Effector CD4-positive, alpha-beta T cell (primary cell): ENCODE data around the gene RPL18.
A peak's percentile ranks its signal among the peaks of the same experiment; 100 is the strongest.
"Not testable (repeated sequence)": the region's sequence is repeated elsewhere in the genome, so short reads cannot be mapped to it uniquely, and the experiment has no call there.

Experiments
- DNase-seq: peaks from one replicate; pipeline ENCODE4 v3.0.0-alpha.2; 2020
- total RNA-seq: gene quantifications from one replicate; lab custom pipeline; 2026; lab: John Stamatoyannopoulos, UW

RPL18 gene
- total RNA-seq = 567 reads per million, percentile 98 among the genes with 10 or more reads in this experiment

DNA sequence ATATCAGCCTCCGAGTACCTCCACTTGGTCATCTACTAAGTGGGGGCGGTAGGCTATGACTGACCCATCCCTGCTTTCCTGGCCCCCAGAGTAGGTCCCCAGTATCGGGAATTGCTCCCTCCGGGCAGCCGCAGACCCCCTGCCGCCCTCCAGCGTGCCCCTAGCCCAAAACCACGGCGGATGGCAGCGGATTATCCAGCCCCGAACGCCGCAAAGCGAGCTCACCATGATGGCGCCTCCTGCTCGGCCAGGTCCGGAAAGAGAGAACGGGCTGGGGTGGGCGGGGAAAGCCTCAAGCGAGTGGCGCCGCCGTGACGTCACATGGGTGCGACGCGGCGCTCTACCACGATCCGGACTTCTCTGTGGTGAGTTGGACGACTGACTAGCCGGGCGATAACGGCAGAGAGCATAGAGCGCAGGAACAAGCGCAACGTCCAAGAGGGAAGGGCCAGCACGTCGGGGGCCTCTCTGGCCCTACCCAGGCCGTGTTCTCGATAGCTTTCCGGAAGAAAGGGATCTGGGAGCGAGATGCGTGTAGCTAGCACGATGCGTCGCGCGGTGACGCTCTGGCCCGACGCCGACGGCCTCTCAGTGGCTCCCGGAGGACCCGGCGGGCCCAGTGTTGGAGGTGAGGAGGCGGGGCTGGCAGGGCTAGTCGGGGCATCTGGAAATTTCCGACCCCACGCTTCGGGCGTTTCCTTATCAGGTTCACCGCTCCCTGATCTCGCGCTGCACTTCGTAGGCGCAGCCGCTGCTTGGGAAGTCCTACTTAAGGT is at the start of gene RPL18, which contains the start of gene SPHK2:
TSS of gene RPL18 (minus strand) at position 263 of the 776 bp plus-strand sequence. CDS start at position 228, 35 bp downstream.
TSS of gene SPHK2 (plus strand) at position 591 of the 776 bp plus-strand sequence. CDS start 1,009 bp downstream, outside the sequence.
- peak; percentile 91 for DNase-seq

DNA sequence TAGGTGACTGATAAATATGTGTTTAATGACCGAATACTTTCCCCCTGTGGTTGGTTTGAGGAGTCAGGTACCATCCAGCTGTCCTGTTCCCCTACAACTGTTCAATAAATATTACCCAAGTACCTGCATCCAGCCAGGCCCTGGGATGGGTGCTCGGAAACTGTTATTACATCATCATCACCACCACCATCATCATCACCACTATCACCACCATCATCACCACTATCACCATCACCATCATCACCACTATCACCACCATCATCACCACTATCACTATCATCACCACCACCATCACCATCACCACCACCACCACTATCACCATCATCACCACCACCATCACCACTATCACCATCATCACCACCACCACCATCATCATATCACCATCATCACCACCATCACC is 49.8 kb upstream of the RPL18 start:
- DNase-seq = no peak

DNA sequence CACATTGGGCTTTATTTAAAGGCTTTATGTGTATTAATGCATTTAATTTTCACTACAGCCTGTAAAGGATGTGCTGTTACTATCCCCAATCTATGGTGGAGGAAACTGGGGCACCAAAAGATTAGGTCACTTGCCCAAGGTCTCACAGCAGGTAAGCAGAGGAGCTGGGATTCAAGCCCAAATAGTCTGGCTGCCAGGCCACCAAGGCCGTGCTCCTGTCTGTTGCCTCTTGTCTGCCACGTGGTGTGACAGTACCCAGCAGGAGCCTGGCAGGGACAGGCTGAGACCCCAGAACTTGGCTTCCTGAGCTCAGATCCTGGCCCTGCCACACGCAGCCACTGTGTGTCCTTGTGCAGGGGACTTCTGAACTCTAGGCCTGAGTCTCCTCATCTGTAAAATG is 49.4 kb upstream of the RPL18 start:
- no peak for DNase-seq

DNA sequence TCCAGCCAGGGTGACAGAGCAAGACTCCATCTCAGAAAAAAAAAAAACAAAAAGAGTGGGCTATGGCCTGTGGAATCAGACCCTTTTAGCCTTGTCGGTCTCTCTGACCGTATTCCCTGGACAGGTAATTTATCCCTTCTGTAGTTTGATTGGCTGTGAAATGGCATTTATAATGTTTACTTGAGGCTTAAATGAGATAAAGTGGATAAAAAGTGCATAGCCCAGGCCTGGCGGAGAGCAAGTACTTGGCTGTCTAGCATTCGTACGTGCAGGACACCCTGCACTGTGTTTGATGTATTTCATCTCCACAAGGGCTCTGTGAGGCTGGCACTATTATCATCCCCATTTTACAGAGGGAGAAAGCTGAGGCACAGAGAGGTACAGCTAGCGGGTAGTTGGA is 46.8 kb upstream of the RPL18 start:
- no peak for DNase-seq

DNA sequence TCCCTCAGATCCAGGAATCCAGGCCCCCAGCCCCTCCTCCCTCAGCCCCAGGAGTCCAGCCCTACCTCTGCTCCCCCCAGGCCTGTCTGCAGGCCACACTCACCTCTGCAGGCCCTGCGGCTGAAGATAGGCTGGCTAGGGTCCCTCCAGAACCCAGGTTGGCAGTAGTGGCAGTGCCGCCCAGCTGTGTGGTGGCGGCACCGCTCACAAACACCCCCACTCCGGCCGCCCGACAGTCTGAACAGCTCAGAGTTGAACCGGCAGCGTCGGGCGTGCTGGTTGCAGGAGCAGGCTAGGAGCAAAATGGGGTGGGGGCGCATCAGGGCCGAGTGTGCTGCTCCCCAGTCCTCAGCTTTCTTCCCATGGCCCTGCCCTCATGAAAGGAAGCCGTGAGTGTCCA is 45.5 kb upstream of the RPL18 start:
- DNase-seq = no peak

DNA sequence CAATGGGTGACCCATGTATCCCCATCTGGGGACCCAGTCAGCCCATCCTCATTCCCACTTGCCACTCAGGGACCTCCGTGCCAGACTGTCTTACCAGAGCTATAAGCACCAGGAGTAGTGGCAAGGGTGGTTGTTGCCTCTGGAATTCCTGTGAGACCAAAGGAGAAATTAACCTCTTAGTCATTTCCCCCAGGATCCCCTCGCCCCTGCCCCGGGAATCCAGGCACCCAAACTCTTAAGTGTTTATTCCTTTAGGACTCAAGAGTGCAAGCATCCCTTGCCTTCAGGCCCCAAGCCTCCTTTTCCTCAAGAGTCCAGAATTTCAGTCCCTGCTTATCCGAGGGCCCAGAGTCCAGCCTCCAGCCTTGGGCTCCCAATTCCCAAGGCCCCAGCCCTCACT is 44.7 kb upstream of the RPL18 start:
- no peak for DNase-seq

DNA sequence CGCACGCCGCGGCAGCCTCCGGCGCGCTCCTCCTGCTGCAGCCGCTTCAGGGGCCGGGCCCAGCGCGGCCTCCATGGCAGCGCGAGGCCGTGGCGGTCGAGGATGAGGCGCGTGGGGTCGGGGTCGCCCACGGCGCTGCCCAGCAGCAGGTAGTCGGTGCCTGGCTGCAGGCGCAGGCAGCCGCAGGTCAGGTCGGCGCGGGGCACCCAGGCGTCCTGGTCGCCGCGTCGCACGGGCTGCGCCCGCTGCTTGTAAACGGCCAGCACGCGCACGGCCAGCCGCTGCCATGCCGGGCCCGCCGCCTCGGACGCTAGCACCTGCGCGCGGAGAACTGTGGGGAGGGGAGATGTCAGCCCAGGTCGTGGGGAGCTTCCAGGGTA is 42.7 kb upstream of the RPL18 start:
- no peak for DNase-seq

DNA sequence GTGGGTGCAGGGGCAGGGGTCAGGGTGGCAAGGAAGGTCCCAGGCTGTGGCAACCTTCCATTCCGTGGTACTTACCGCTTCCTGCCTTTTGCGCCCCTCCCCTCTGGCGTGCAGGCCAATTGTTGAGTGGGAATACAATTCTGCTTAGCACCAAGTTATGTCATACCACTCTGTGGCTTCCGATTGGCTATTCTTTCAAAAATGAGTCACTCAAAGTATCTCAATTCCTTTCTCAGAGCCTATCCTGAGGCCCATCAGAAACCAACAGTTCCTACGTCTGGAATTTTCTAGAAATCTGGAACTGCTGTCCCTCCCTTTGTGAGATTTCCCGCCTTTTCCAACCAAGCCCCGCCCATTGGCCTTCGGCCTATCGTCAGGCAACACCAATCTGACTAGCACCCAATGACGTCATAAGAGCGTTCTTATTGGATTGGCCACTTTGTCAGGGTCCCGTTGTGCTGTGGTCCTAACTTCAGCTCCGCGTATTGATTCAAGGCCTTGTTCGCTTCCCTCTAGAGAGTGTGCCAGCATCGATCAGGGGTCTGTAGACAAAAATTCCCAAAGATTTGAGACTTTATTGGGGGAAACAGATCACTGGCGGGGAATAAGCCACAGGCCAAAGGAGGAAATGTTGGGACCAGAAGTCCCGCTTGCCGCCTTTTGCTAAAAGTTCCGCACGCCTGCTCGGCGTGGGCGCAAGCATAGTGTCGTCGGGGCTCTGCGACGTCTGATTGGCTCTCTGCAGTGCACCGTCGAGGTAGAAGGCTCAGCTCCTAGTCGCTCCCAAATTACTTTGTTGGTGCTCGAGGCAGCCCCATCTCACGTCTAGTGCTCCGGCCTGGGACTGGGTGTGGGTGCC is 42.1 kb upstream of the RPL18 start:
- peak; percentile 66 for DNase-seq

DNA sequence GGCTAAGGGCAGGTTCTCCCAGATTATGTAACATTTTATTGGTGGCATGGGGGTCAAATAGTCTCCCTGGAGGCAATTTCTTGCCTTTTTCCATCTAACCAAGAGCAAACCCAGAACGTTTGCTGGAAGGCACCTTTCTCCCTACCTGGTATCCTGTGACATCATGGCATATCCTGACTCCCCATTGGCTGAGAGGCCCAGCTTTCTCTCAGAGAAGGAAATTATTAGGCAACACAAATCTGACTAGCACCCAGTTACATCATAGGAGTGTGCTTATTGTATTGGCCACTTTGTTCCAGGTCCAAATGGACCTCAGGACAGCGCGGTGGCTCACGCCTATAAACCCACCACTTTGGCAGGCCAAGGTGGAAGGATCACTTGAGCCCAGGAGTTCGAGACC is 40.8 kb upstream of the RPL18 start:
- no peak for DNase-seq

DNA sequence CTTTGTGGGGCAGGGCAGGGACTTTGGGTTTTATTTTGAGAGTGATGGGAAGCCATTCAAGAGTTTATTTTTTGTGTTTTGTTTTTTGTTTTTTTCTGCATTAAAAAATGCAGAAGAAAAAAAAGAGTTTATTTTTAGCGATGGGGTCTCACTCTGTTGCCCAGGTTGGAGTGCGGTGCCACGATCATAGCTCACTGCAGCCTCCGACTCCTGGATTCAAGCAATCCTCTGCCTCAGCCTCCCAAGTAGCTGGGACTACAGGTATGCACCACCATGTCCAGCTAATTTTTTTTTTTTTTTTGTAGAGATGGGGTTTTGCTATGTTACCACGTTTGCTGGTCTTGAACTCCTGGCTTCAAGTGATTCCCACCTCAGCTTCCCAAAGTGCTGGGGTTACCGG is 39.5 kb upstream of the RPL18 start:
- DNase-seq = no peak

DNA sequence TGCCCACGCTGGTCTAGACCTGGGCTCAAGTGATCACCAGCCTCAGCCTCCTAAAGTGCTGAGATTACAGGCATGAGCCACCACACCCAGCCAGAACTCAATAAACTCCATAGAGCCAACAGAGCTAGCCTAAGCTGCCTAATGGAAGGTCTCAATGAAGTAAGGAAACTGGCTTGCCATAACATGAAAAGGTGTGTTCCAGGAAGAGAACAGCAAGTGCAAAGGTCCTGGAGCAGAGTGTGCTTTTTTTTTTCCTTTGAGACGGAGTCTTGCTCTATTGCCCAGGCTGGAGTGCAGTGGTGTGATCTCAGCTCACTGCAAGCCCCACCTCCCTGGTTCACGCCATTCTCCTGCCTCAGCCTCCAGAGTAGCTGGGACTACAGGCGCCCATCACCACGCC is 38.9 kb upstream of the RPL18 start:
- not testable (repeated sequence) for DNase-seq

DNA sequence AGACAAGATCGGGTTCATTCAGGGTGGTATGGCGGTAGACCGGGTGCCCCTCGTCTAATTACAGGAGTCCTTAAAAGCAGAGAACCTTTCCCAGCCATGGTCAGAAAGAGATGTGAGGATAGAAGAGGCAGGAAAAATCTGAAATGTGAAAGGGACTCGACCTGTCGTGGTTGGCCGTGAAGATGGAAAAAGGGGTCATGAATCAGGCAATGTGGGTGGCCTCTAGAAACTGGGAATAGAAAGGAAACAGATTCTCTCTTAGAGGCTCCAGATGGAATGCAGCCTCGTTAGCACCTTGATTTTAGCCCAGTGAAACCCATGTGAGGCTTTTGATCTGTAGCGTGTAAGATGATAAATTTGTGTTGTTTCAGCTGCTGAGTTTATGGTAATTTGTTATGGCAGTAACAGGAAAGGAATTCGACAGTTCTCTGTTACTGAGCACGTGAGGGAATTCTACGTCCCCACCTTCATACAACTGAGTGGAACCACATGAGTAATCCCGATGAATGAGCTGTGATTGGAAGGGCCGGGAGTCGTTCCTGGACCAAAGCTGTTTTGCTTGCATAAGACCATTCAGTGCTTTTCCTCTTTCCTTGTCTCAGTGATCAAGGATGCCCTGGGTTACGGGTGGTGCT is 38.0 kb upstream of the RPL18 start:
- no peak for DNase-seq

DNA sequence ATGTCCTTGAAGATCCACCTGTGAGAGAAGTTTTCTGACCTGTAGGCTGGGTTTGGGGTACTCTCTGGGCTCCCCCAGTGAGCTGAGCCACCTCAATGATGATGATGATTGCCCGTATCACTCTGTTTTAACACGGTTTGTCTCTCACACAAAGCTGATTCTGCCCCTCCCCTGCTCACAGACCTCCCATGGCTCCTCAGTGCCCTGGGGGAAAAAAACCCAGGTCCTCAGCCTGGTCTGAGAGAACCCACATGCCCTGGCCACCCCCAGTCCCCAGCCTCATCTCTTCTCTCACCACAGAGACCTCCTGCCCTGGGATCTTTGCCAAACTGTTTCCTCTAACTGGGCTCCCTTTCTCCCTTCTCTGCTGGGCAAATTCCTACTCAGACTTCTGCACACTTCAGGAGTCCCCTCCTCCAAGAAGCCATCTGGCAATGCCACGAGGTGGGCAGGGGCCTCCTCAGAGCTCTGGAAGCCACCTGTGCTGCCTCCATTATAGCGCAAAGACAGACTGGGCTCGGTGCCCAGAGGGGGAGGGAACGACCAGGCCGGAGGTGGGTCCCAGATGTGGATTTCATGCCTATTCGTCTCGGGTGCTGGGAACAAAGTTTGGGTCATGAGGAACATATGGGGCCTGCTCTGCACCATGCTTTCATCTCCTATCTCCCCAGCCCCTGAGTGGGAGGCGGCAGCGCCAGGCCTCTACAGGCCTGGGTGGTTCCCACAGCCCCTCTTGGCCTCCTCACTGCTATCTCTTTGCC is 35.5 kb upstream of the RPL18 start:
- no peak for DNase-seq

DNA sequence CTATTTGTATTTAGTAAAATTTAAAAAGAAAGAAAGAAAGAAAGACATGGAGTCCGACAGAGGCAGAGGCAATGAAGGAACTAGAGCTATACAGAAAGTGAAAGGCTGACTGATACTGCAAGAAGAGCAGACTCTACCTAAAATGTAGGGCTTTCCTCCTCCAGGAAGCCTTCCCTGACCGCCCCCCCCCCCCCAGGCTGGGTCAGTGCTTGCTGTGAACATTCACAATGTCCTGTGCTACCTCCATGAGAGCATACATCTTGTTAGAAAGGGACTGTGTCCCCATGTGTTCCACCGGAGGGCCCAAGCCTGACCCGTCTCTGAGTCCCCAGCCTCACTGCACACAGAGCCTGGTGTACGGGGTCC is 32.7 kb upstream of the RPL18 start:
- DNase-seq = no peak

DNA sequence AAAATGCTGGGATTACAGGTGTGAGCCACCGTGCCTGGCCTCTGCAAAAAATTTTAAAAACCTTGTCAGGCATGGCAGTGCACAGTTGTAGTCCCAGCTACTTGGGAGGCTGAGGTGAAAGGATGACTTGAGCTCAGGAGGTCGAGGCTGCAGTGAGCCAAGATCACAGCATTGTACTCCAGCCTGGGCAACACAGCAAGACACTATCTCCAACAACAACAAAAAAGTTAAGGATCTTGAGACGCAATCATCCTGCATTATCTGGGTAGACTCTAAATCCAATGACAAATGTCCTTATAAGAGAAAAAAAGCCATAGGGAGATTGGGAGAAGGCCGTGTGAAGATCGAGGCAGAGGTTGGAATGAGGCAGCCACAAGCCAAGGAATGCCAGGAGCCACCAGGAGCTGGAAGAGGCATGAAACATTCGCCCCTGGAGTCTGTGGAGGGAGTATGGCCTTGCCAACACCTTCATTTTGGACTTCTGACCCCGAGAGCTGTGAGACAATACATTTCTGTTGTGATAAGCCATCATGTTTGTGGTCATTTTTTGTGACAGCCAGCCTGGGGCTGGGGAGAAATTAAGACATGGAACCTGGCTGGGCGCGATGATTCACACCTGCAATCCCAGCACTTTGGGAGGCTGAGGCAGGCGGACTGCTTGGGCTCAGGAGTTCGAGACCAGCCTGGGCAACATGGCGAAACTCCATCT is 32.1 kb upstream of the RPL18 start:
- DNase-seq = no peak

DNA sequence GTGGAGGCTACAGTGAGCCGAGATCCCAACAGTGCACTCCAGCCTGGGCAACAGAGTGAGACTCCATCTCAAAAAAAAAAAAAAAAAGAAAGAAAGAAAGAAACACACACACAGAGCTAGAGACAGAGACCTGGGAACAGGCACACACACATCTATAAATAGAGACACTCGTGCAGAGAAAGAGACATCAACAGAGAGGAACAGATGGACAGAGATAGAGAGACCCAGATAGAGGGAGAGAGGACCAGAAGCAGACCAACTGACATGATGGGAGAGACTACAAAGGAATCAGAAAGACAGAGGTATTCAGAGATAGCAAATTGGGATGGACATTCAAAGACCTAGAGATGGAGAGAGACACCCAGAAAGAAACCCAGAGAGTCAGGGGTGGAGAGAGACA is 29.2 kb upstream of the RPL18 start:
- no peak for DNase-seq

DNA sequence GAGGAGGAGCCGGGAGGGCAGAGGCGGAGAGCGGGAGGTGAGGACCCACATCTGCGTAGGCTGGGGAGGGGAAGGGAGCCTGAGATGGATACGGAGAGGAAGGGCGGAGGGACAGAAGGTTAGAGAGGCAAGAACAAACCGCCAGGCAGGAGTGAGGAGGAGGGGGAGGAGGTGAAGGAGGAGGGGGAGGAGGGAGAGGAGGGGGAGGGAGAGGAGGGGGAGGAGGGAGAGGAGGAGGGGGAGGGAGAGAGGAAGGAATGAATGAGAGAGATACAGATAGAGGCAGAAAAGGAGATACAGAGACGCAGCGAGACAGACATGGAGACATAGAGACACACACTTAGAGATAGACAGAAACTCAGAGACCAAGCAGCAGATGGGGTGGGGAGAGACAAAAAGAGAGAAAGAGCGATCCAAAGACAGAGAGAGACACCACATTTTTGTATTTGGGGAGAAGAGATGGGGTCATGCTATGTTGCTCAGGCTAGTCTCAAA is 27.8 kb upstream of the RPL18 start:
- no peak for DNase-seq

DNA sequence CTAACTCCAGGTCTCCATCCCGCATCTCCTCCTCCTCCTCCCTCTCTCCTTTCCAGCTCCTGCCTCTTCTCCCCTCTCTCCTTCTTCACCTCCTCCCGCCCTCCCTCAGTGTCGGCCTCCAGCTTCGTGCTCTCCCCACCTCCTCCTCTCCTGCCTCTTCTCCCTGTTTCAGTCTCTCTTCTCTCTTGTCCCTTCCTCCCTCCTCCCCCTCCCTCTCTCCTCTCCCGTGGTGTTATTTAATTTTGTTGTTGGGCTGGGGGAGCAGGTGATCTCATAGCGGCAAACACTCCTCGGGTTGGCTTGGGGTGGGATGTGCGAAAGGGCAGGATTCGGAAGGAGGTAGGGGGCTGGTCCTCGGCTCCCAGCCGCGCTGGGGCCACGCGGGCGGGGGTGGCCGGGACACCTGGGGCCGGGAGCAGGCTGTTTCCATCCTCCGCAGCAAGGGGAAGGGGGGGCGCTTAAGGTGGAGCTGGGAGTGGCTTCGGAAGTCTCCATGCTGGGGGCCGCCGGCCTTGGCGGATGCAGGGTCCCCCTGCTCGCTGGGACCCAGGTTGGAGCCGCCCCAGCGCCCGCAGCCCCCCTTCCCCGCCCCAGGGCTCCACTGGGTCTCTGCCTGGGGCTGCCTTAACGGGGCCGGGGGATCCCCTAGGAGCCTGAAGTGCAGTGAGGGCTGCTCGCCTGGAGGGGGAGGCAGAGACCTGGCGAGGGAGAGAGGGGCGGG is 27.2 kb upstream of the RPL18 start, which contains the start of gene CA11:
TSS of gene CA11 (minus strand) at position 187 of the 721 bp plus-strand sequence. CDS start 555 bp downstream, outside the sequence.
- DNase-seq = peak; percentile 90

DNA sequence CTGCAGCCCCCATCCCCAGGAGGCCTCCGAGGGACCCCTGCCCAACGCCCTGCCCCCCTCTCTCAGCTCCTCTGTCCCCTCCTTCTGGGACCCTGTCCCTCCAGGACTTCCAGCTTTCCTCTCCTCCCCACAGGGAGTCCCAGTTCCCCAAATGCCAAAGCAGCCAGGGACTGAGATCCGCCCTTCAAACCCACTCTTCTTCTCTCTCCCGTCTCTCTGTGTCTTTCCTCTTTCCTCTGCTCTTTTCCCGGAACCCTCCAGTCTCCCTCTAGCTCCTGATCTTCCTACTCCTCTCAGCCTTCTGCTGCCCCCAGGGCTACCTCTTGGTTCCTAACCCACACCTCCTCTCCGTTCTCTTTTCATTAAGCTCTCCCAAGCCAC is 26.6 kb upstream of the RPL18 start:
- DNase-seq = no peak

DNA sequence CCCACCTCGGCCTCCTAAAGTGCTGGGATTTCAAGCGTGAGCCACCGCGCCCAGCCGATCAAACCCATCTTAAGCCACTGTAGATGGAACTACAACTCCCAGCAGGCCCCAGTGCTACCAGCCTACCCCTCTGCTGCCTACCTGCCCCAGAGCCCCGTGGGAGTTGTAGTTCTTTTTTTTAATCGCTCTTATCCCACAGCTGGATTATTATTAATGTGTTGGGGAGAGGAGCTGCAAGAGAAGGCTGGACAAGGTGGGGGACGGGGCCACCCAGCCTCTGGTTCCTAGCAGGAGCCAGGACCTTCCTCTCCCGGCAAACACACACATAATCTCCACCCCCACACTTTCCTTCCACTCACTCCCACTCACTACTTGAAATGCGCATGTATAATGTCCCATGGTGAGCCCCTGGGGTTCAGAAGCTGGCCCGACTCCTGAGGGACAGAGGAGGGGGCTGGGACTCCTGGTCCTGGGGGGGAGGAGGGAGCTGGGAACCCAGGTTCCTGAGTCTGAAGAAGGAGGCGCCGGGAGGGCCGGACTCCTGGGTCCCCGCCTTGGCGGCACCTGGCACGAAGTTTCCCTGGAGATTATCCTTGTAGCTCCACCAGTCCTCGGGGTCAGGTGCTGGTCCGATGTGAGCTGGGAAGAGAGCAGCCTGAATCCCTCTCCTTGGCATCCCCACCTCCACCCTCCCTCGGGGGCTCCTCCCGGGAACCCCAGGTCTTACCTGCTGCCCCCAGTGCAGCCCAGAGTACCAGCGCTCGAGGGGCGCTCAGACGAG is 26.1 kb upstream of the RPL18 start:
- DNase-seq = peak; percentile 75
